Measurements from ENCODE around the gene FBXO34.

FBXO34 gene

GRCh38 chr14:55272387-55272786 is 1.2 kb downstream of the FBXO34 start:
- no peak for DNase-seq (ENCODE audit: low read depth)

- DNase-seq (ENCODE audit: low read depth) = no peak
Observed at GRCh38 chr14:55272922-55273321, 1.7 kb downstream of the FBXO34 start.

- no peak for DNase-seq (ENCODE audit: low read depth)
Observed at GRCh38 chr14:55274146-55274545, 2.9 kb downstream of the FBXO34 start.

GRCh38 chr14:55274751-55275150 is 3.5 kb downstream of the FBXO34 start:
- DNase-seq (ENCODE audit: low read depth) = no peak

- no peak for DNase-seq (ENCODE audit: low read depth)
Observed at GRCh38 chr14:55276736-55277135, 5.5 kb downstream of the FBXO34 start.

GRCh38 chr14:55277972-55278740 is 6.9 kb downstream of the FBXO34 start:
- no peak for DNase-seq (ENCODE audit: low read depth)

GRCh38 chr14:55279384-55279783 is 8.2 kb downstream of the FBXO34 start:
- no peak for DNase-seq (ENCODE audit: low read depth)

- DNase-seq (ENCODE audit: low read depth) = no peak
Observed at GRCh38 chr14:55281316-55281839, 10.2 kb downstream of the FBXO34 start.

GRCh38 chr14:55285048-55285652 is 13.9 kb downstream of the FBXO34 start:
- DNase-seq (ENCODE audit: low read depth) = no peak

GRCh38 chr14:55288439-55288838 is 17.2 kb downstream of the FBXO34 start:
- no peak for DNase-seq (ENCODE audit: low read depth)

GRCh38 chr14:55291480-55292081 is 20.4 kb downstream of the FBXO34 start:
- no peak for DNase-seq (ENCODE audit: low read depth)

GRCh38 chr14:55294603-55295002 is 23.4 kb downstream of the FBXO34 start:
- no peak for DNase-seq (ENCODE audit: low read depth)

GRCh38 chr14:55297611-55298499 is 26.6 kb downstream of the FBXO34 start:
- no peak for DNase-seq (ENCODE audit: low read depth)

- no peak for DNase-seq (ENCODE audit: low read depth)
Observed at GRCh38 chr14:55298500-55298822, 27.2 kb downstream of the FBXO34 start.

GRCh38 chr14:55301437-55302121 is 30.4 kb downstream of the FBXO34 start:
- no peak for DNase-seq (ENCODE audit: low read depth)

- DNase-seq (ENCODE audit: low read depth) = no peak
Observed at GRCh38 chr14:55302367-55303124, 31.3 kb downstream of the FBXO34 start.

- DNase-seq (ENCODE audit: low read depth) = no peak
Observed at GRCh38 chr14:55303125-55303499, 31.9 kb downstream of the FBXO34 start.

- DNase-seq (ENCODE audit: low read depth) = no peak
Observed at GRCh38 chr14:55303691-55304145, 32.5 kb downstream of the FBXO34 start.

- DNase-seq (ENCODE audit: low read depth) = no peak
Observed at GRCh38 chr14:55306938-55307589, 35.8 kb downstream of the FBXO34 start.

- no peak for DNase-seq (ENCODE audit: low read depth)
Observed at GRCh38 chr14:55309154-55309553, 37.9 kb downstream of the FBXO34 start.
